DMS153 treated with DMSO at 0.1 percent for 48 hours (cell line): ENCODE measurements around the gene GNAT3.

Experiments
- DNase-seq: peaks from one replicate; lab custom pipeline; 2025; ENCODE audit not compliant: unreplicated experiment; lab: John Stamatoyannopoulos, UW

GNAT3 gene

GRCh38 chr7:80511964-80512363, at the start of gene GNAT3:
Gene GNAT3 (minus strand): TSS chr7:80512064. CDS start chr7:80511926, 138 bp downstream.
- no peak for DNase-seq

GRCh38 chr7:80558116-80558515, 46.3 kb upstream of the GNAT3 start:
- DNase-seq = no peak

GRCh38 chr7:80552031-80552694, 40.3 kb upstream of the GNAT3 start:
- DNase-seq = no peak

GRCh38 chr7:80550005-80550404, 38.1 kb upstream of the GNAT3 start:
- DNase-seq = no peak

GRCh38 chr7:80548840-80549530, 37.1 kb upstream of the GNAT3 start:
- DNase-seq = no peak

GRCh38 chr7:80542398-80542797, 30.5 kb upstream of the GNAT3 start:
- no peak for DNase-seq

GRCh38 chr7:80540836-80541235, 29.0 kb upstream of the GNAT3 start:
- no peak for DNase-seq

- DNase-seq = no peak
These were observed 25.2 kb upstream of the GNAT3 start for GRCh38 chr7:80537091-80537490.

GRCh38 chr7:80536426-80536825, 24.6 kb upstream of the GNAT3 start:
- DNase-seq = no peak

- no peak for DNase-seq
These were observed 21.4 kb upstream of the GNAT3 start for GRCh38 chr7:80533287-80533686.

- no peak for DNase-seq
These were observed 20.3 kb upstream of the GNAT3 start for GRCh38 chr7:80532153-80532552.

GRCh38 chr7:80530136-80530535, 18.3 kb upstream of the GNAT3 start:
- DNase-seq = no peak

GRCh38 chr7:80529362-80529761, 17.5 kb upstream of the GNAT3 start:
- no peak for DNase-seq

GRCh38 chr7:80528689-80529088, 16.8 kb upstream of the GNAT3 start:
- DNase-seq = no peak

- no peak for DNase-seq
These were observed 14.6 kb upstream of the GNAT3 start for GRCh38 chr7:80526472-80526871.

- DNase-seq = no peak
These were observed 12.8 kb upstream of the GNAT3 start for GRCh38 chr7:80524693-80525092.

GRCh38 chr7:80521809-80522208, 9.9 kb upstream of the GNAT3 start:
- DNase-seq = no peak

- no peak for DNase-seq
These were observed 8.3 kb upstream of the GNAT3 start for GRCh38 chr7:80520199-80520598.

- no peak for DNase-seq
These were observed 5.5 kb upstream of the GNAT3 start for GRCh38 chr7:80517282-80517747.

GRCh38 chr7:80515298-80515697, 3.4 kb upstream of the GNAT3 start:
- no peak for DNase-seq

- DNase-seq = no peak
These were observed 1.8 kb downstream of the GNAT3 start for GRCh38 chr7:80510021-80510420.

GRCh38 chr7:80508440-80508839, 3.4 kb downstream of the GNAT3 start:
- no peak for DNase-seq
